T47D (cell line): ENCODE data around the gene PARD6G.
A peak's percentile ranks its signal among the peaks of the same experiment; 100 is the strongest.

Source experiments
- DNase-seq, 2 experiments: peaks; one replicate each; pipeline versions ENCODE4 v3.0.0 to v3.0.0-alpha.2; 2011 to 2012; ENCODE audit warnings: low read depth in 1 of 2, low spot score in 1 of 2
- JUND ChIP-seq: IDR thresholded peaks from 2 replicates; pipeline ENCODE4 v1.6.1; 2012; ENCODE audit warnings: low read depth
- in situ Hi-C: cut with HindIII; loops from 2 replicates; pipeline ENCODE4 v1.10.0; 2016; ENCODE audit warnings: low sequenced_read_pairs, low pct_unique_long_range_greater_than_20kb

Gene PARD6G

DNA sequence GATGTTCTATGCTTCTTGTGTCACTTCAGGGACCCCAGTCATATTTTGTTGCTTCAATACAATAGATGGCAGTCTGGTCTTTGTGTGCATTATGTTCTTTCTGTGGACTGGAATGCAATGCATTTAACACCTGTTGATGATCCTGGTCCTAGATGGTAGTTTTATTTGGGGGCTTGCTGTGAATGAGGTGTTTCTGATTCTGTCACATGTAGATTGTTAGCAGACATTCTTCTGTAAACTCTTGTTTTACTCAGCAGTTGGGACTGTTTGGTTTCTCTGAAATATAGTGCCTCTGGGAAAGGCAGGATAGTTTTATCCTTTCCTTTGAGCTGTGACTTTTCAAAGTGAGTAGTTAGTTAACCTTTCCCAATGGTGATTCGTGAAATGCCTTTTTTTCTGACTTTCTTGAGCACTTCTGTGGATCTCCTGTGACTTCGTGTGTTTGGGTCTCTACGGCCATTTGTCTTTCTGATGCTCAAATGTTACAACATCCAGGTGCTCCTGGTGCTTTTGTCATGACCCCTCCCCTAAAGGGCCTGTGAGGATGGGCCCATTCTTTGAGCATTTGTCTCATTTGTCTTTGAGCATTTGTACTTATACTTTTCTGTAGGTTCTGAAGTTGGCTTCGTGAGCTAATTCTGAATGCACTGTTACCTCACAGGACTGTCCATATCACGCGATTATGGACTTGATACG, 117.5 kb downstream of the PARD6G start:
- in situ Hi-C loops = no loop called here
- DNase-seq = no peak
- TF ChIP-seq JUND = no peak

DNA sequence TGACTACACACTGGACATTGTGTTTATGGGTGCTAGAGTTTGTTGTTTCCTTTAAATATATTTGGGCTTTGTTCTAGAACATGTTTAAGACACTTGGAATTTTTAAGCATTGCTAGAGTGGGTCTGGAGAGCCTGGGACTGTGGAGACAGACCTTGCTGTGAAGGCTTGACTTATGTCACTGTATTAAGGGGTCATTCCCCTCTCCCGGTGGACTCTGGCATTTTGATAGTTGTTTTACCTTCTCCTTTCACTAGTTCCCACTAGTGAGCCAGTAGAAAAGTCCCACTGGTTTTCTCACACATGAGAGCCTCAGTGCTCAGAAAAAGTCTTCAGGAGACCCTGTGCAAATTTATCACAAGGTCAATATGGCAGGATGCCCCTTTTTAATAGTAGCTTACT, 119.7 kb downstream of the PARD6G start:
- TF ChIP-seq JUND = no peak
- in situ Hi-C loops = no loop called here
- no peak for DNase-seq

DNA sequence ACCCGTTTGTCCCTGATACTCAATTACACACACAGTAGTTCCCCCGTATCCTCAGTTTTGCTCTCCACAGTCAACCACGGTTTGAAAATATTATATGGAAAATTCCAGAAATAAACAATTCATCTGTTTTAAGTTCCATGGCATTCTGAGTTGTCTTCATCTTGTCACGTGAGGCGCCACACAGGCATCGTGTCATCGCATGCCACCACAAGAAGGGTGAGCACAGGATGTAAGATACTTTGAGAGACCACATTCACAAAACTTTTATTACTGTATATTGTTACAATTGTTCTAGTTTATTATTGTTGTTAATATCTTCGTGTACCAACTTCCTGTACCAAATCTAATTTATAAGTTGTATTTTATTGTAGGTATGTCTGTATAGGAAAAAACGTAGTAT, 120.5 kb downstream of the PARD6G start:
- DNase-seq = no peak
- in situ Hi-C loops = no loop called here
- TF ChIP-seq JUND = no peak

DNA sequence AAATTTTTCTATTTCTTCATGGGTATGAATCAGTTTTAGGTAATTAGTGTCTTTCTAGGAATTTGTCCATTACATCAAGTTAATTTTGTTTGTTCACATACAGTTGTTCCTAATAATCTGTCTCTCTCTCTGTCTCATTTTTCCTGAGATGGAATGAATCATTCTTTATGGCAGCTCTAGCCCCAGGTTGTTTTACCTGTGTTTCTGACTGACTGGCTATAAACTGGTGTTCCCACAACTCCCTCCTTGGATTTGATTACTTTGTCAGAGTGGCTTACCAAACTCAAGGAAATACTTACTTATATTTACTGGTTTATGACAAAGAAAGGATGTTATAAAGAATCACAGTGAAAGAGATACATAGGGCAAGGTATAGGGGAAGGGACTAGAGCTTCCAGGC, 123.2 kb downstream of the PARD6G start:
- peak in 1 of 2 experiments; percentile 14 for DNase-seq
- TF ChIP-seq JUND = no peak
- in situ Hi-C loops = no loop called here

DNA sequence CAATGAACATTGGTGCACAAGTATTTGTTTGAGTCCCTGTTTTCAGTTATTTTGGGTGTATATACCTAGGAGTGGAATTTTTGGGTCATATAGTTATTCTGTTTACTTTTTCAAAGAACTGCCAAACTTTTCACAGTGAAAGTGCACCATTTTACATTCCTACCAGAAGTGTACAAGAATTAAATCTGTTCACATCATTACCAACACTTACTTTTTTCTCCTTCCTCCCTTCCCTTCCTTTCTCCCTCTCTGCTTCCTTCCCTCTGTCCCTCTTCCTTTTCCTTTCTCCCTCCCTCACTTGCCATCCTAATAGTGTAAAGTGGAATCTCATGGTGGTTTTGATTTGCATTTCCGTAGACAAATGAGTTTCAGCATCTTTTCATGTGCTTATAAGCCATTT, 126.4 kb downstream of the PARD6G start:
- no peak for DNase-seq
- TF ChIP-seq JUND = no peak
- in situ Hi-C loops = no loop called here

DNA sequence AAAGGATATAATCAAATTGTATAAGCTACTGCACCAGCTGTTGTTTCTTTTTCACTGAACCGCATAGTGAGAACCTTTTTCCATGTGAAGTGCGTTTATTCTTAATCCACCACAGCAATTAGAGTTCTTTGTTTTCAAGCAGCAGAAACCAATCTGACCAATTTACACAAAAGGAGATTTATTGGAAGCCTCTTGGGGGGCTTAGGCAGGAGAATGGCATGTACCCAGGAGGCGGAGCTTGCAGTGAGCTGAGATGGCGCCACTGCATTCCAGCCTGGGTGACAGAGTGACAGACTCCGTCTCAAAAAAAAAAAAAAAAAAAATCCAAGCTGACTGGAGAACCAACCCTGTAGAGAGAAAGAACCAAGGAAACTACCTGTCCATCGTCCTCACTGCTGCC, 128.2 kb downstream of the PARD6G start:
- TF ChIP-seq JUND = no peak
- DNase-seq = no peak
- in situ Hi-C loops = no loop called here

DNA sequence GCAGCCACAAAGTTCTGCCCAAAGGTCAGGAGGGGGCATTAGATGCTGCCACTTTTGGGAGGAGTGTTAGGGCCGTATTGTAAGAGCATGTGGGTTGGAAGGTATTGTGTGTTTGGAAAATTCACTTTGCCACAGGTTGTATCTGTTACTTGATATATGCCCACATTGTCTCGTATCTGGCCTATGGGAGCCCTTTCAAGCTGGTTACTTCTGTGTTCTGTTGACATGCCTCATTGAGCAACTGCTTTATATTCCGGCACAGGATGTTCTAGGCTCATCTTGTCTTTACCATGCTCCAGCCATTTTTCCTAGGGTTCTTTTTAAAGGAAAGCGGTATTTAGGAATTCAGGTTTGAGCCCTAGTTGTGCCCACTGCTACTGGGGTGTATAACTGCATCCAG, 132.3 kb downstream of the PARD6G start:
- in situ Hi-C loops = no loop called here
- DNase-seq = no peak
- no peak for TF ChIP-seq JUND

DNA sequence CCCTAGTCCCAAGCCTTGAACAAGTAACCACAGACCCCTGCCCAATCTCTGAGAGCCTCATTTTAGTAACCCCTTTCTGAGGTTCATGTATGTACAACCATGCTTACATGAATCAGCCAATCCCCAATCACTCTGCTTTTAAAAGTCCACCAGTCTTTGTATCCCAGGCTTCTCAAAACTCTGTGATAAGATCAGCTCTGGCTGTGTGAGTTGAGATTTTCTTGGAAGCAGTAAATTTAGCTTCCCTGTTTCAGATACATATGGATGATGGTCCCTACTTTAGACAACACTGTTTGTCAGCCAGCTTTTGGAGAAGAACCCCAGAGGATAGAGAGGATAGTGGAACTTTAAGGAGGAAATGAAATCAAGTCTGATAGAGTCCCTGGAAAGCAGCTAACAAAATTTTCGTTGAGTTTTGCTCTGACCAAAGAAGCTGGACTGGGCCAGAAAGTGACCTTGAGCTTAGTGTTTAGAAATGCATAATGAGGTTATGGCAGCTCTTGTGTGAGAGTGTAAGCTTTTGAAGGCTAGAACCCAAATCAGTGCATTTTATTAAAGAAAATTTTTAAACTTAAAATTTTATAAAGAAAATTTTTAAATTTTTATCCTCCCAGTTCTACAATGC, 134.6 kb downstream of the PARD6G start:
- DNase-seq = peak in 1 of 2 experiments; percentile 13
- no peak for TF ChIP-seq JUND
- in situ Hi-C loops = no loop called here

DNA sequence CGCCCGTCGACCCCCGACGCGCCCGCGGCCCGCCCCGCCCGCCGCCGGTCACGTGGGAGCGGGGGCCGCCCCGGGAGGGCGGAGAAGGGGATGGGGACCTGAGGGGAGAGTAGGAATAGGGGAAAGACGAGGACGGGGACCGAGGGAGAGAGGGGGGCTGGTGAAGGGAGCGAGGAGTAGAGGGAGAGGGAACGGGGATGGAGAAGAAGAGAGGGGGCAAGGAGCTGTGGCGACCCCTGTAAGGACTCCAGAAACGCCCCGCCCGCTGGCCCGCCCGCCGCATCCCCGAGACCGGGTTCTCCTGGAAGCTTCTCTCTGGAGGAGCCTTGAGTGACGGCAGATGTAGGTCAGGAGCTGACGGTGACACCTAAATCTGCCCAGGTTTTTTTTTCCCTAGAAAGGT, 137.6 kb downstream of the PARD6G start:
- TF ChIP-seq JUND = no peak
- in situ Hi-C loops = no loop called here
- peak; percentile 24 to 37 for DNase-seq

DNA sequence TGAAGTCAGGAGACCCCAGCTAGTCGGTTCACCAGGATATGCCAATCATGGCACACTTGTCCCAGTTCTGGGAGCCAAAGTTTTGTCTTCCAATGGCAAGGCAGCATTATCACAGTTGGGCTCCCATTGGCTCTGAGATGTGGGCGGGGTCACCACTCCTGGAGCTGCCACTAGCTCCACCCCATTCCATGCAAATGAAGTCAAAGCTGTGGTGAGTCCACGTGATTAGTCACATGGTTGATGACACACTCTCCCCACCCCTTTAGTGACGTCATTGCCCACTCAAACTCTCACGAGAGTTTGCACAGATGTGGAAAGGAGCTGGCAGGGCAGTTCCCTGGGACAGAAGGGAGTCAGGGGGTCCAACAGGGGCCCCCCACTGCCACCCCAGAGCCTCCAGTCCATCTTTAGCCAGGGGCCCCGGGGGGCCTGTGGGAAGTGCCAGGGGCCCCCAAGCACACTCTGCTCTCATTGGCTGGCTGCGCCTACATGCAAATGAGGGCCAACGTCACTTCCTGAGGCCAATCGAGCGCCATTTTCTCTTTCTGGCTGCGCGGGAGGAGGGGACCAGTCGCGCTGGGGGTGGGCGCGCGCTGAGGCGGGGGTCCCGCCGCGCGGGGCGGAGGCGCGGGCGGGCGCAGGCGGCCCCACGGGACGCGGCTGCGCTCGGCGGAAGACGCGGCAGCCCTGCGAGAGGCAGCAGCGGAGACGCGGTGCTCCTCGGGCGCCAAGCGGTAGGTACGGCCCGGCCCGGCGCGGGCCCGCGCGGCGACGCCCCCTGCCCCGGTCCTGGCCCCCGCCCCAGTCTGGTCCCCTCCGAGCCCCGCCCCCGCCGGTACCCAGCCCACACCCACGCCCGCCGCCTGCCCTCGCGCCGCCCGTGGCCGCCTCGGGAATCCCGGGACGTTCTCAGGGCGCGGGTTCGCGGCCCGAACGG, 138.3 kb downstream of the PARD6G start, which contains the start of gene ADNP2:
Gene ADNP2, plus strand, starts transcription at position 524 of the 937 bp plus-strand sequence. CDS start 8,281 bp downstream, outside the sequence.
- peak; percentile 74 to 99 for DNase-seq
- no peak for TF ChIP-seq JUND
- in situ Hi-C loops = no loop called here

DNA sequence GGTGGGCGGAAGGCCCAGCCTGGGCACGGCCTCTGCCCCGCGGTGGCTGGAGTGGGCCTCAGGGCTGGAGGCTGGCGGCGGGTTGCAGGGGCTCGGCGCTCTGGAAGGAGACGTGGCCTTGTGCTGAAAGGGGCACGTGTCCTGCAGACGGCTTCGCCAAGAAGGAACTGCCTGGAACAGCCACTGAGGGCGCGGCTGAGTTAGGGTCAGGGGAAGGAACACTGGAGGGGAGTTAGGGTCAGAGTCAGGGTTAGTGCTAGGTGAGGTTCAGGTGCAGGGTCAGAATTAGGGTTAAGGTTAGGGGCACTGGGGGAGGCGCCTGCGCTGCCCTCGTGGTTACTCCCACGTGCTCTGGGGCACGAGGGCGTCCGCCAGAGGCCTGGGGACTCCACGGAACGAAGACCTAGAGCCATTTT, 139.2 kb downstream of the PARD6G start:
- TF ChIP-seq JUND = no peak
- in situ Hi-C loops = no loop called here

DNA sequence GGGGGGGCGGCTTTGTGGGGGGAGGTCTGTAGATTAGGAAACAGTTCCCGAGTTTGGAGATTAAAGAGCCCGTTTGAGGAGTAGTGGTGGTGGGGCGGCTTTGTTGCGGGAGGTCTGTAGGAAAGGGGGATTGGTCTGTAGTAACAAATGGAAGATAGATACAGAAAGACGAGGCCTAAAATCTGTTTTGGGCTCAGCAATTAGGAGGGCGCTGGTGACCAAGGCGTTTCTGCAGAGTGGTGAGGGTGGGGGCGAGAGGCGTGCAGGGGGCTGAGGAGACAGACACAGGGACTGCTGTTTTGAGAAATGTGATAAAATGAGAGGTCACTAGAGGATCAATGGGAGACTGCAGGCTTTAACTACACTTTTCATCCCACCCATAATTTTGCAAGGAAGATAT, 139.9 kb downstream of the PARD6G start:
- TF ChIP-seq JUND = no peak
- DNase-seq = no peak
- in situ Hi-C loops = no loop called here

More for the DNA sequence above, 139.2 kb downstream of the PARD6G start:
- no peak for DNase-seq
